22Rv1 (cell line): Measurements from ENCODE around the gene ANGPTL8.
A peak's percentile ranks its signal among the peaks of the same experiment; 100 is the strongest.

Experiments used
- H3K27ac ChIP-seq: fragments of 450-650 bp; 2 replicates; pipeline ENCODE4 v1.5.1; 2017
- ZFX ChIP-seq: fragments of 450-650 bp; IDR thresholded peaks from 2 replicates; pipeline ENCODE4 v1.6.1; 2017; ENCODE audit warnings: antibody characterized with exemption, borderline replicate concordance
- TF ChIP-seq, protein P1 (sequence below): fragments of 450-650 bp; IDR thresholded peaks from 2 replicates; pipeline ENCODE4 v1.5.1; 2017; ENCODE audit warnings: mild to moderate bottlenecking

Gene ANGPTL8

DNA sequence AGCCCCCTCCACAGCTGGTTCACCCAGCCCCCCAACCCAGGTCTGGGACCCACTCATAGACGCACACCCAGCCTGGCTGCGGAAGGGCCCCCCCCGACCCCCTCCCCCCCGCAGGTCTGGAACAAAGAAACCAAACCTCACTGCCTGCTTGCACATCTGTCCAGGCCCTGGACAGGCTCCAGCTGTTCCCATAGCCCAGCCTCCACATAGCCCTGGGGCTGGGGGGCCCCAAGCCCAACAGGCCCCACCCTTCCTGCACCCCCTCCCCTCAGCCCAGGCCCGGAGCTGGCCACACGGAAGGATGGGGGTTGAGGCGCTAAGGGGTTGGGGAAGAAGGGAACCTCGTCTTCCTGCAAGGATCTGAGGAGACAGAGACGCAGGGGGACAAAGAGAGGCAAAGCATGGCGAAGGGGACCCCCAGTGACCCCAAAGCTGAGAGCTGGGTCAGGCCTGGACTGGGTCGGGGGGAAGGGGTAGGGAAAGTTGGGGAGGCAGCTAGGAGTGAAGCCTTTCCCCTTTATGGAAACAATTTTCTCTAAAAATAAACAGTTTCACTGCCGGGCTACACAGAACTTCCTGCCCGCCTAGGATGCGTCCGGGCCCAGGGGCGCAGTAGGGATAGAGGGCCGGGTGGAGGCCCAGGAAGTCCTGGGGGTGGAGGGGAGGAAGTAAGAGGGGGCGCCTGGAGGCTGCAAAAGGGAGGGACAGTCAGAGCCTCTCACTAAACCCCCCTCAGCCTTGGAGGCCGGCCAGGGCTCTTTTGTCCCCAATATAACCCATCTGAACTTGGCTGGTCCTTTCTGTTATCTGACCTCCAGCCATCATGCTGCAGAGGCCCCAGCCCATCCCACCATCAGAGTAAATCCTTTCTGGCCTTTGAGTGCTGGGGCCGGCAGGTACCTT, 44.5 kb upstream of the ANGPTL8 start:
- TF ChIP-seq, protein P1, sequence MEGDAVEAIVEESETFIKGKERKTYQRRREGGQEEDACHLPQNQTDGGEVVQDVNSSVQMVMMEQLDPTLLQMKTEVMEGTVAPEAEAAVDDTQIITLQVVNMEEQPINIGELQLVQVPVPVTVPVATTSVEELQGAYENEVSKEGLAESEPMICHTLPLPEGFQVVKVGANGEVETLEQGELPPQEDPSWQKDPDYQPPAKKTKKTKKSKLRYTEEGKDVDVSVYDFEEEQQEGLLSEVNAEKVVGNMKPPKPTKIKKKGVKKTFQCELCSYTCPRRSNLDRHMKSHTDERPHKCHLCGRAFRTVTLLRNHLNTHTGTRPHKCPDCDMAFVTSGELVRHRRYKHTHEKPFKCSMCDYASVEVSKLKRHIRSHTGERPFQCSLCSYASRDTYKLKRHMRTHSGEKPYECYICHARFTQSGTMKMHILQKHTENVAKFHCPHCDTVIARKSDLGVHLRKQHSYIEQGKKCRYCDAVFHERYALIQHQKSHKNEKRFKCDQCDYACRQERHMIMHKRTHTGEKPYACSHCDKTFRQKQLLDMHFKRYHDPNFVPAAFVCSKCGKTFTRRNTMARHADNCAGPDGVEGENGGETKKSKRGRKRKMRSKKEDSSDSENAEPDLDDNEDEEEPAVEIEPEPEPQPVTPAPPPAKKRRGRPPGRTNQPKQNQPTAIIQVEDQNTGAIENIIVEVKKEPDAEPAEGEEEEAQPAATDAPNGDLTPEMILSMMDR = no peak
- no peak for TF ChIP-seq ZFX
- peak overlapping the region; percentile 95; the same call in 1 of the 2 replicates for H3K27ac ChIP-seq

DNA sequence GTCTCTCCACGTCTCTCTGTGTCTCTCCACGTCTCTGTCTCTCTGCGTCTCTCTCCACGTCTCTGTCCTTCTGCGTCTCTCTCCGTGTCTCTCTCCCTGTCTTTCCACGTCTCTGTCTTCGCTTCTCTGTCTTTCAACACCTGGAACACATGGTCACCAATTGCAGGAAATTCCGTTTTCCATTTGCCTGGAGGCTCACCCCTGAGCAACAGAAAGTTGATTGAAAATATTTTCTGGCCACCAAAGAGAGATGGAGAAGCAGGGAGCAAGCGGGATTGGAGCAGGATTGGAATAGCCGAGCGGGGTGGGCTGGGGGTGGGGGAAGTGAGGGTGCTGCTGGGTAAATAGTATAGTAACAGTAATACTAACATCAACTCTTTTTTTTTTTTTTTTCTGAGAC, 43.7 kb upstream of the ANGPTL8 start:
- no peak for TF ChIP-seq ZFX
- H3K27ac ChIP-seq = peak overlapping the region; percentile 95

DNA sequence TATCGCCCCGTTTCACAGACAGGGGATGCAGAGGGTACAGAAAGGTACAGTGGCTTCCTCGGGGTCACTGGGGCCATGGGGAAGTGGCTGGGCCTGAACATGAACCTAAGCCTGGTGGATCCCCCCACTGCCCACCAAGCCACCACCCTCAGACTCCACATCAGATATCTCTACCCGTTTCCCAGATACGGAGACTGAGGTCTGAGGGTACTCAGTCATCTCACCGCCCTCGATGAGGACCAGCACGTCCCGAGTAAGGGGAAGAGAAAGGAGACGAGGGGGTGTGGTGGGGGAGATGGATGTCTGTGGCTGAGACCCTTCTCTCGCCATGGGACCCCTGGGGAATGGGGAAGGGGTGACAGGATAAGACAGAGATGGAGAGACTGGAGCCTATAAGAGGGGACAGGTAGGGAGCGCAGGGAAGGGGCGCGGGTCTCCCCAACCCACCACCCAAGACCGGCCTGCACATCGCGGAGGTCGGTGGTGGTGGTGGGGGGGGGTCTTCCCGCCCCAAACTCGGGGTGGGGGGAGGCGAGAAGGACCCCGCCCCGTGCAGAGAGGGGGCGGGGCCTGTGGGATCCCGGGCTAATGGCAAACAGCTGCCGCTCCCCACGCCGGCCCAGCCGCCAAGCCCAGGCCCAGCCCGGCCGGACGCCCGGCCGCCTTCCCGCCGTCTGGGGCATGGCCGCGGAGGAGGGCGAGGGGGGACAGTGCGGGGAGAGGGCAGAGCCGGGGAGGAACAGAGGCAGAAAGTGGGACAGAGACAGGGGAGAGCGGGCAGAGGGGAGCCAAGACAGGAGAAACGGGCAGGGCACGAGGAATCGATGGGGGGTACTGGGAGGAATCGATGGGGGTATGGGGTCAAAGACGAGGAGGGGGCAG, 42.8 kb upstream of the ANGPTL8 start:
- H3K27ac ChIP-seq = peak overlapping the region; percentile 95
- TF ChIP-seq ZFX = no peak
- TF ChIP-seq, protein P1 = no peak

DNA sequence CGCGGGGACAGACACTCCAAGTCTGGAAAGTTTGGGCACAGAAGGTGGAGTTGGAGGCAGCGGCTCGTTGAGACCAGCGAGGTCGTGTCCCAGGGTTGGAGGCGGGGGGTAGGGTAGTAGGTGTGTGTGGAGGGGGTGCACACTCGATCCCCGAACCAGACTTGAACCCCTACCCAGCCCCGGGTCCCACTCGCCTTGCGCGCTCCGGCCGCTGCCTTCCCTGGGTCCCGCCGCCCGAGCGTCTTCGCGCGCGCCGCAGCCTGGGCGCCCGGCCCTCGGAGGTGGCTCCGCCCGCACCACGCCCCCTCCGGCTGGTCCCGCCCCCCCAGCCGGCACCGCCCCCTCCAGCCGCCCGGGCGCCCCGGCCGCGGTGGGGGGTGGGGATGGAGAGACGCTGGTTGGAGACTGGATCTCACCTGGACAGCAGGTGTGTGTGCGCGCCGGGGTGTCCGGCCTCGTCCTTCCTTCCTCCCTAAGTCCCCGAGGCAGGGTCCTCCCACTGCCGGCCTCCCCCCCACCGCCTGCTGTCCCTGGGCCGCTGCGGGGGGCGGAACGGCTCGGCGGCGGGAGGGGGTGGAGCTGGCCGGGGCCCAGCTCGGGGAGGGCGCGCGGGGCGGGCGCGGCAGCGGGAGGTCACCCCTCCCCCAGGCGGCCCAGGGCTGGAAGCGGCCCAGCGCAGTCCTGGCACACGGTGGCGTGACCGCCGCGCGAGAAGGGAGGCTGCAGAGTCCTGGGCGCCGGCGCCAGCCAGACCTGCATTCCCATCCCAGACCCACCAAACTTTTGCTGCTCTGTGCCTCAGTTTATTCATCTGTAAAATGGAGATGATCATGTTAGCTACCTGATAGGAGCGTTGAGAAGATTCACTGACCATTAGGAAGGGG, 41.9 kb upstream of the ANGPTL8 start, which contains the start of gene KANK2:
TSS of gene KANK2 (minus strand) at position 255 of the 884 bp plus-strand sequence. CDS start 3,034 bp downstream, outside the sequence.
- H3K27ac ChIP-seq = peak within 1 kb of the TSS; percentile 95

DNA sequence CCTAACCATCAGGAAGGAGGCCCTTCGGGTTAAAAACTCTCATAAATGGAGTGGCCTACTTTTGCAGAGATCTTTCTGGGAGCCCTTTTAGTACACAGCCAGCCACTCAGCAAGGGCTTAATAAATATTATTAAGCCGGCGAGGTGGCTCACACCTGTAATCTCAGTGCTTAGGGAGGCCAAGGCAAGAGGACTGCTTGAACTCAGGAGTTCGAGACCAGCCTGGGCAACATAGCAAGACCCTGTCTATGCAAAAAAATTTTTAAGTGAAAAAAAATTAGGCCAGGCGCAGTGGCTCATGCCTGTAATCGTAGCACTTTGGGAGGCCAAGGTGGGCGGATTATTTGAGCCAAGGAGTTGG, 41.3 kb upstream of the ANGPTL8 start:
- peak overlapping the region; percentile 95 for H3K27ac ChIP-seq
- no peak for TF ChIP-seq ZFX
- TF ChIP-seq, protein P1 = no peak

More for the DNA sequence above, 41.9 kb upstream of the ANGPTL8 start, which contains the start of gene KANK2:
- TF ChIP-seq ZFX = no peak
- TF ChIP-seq, protein P1 = 0 out of 2 replicates have a peak, but pooled peaks have one; percentile 26

DNA sequence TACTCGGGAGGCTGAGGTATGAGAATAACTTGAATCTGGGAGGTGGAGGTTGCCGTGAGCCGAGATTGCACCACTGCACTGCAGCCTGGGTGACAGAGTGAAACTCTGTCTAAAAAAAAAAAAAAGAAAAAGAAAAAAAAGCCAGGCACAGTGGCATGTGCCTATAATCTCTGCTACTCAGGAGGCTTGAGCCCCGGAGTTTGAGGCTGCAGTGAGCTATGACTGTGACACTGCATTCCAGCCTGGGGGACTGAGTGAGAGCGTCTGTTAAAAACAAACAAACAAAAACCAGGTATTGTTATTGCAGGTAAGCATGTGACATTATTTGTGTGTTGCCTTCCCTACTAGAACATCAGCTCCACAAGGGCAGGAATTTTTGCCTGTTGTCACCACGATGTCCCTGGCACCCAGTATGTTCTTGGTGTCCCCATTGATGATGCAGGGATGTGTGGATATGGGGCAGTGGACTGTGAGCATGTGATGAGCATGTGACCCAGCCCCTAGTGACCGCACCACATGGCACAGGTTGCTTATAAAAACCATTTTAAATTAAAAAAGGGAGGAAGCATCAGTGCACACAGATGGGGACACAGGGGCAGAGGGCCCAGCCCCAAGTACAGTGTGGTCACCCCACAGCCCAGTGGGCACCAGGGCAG, 40.5 kb upstream of the ANGPTL8 start:
- no peak for TF ChIP-seq ZFX
- TF ChIP-seq, protein P1 = no peak
- H3K27ac ChIP-seq = peak overlapping the region; percentile 95

DNA sequence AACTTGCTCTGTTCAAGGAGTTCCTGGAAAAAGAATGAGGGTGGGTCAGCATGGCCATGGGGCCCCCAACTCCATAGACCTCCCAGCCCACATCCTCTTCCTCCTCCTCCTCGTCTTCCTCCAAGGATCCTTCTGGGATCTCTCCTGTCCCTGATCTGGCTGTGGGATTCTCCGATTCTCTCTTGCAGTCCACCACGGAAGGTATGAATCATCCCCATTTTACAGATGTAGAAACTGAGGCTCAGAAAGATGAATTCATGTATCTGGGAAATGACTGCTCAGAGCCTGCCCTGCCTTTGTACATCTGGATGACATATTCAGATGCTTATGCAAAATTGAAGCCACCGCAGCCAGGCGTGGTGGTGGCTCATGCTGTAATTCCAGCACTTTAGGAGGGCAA, 39.9 kb upstream of the ANGPTL8 start:
- peak overlapping the region; percentile 95 for H3K27ac ChIP-seq

More for the DNA sequence above, 39.9 kb upstream of the ANGPTL8 start:
- TF ChIP-seq, protein P1 = no peak
- TF ChIP-seq ZFX = no peak
